ENCODE measurements around the gene WDR27.

DNA sequence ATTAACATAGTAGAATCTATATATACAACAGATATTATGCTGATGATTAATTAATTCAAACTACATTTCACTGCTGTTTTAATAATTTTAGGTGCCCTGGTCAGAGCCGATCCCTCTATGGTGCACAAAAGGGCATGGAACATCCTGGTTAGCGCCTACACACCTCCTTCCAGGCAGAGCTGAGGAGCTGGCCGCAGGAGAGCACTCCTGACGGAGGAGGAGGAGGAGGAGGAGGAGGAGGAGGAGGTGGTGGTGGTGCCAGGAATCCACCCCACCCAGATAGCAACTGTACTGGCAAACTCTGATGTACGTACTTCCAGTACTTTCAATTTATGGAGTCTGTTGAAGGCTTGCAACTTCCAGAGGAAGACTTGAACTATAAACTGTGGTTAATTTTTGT lies 244.1 kb downstream of the WDR27 start:
- no peak for TF ChIP-seq EP300 (IDR thresholded peaks at IDR 0.05)
- TF ChIP-seq CTCF (IDR thresholded peaks at IDR 0.05) = no peak
